GM23338 (cell line): ENCODE data around the gene PRSS21. TPM values are rescaled to one million over a fixed set of nuclear protein-coding genes. Genes with fewer than 3 reads are reported as not detected.

ENCODE experiments used
- ATAC-seq: fragments of 200-7000 bp; cut with Tn5 transposase; 3 replicates; pipeline ENCODE4 v1.9.1; 2020
- DNase-seq: peaks from one replicate; pipeline ENCODE4 v3.0.0-alpha.2; 2015; ENCODE audit warnings: low spot score
- H2AFZ ChIP-seq: fragments of 200-600 bp; sonication (generic); 2 replicates; pipeline ENCODE4 v1.8.0; 2016; ENCODE audit warnings: antibody characterized with exemption, mild to moderate bottlenecking, moderate library complexity
- H3F3A ChIP-seq: fragments of 200-600 bp; sonication (generic); replicated peaks from 2 replicates; pipeline ENCODE4 v1.8.0; 2017; ENCODE audit warnings: antibody characterized with exemption, mixed run types, low read depth
- H3K27ac ChIP-seq: fragments of 200-600 bp; sonication (generic); 2 replicates; pipeline ENCODE4 v1.6.1; 2016; ENCODE audit warnings: low read depth
- H3K27me3 ChIP-seq: fragments of 200-600 bp; sonication (generic); 2 replicates; pipeline ENCODE4 v1.8.0; 2016; ENCODE audit warnings: mild to moderate bottlenecking, mixed run types, moderate library complexity; ENCODE audit not compliant: insufficient read depth
- H3K36me3 ChIP-seq: fragments of 200-600 bp; sonication (generic); 2 replicates; pipeline ENCODE4 v1.8.0; 2016; ENCODE audit warnings: mild to moderate bottlenecking; ENCODE audit not compliant: insufficient read depth
- H3K4me1 ChIP-seq: fragments of 200-600 bp; sonication (generic); 2 replicates; pipeline ENCODE4 v1.8.0; 2016; ENCODE audit warnings: mild to moderate bottlenecking, moderate library complexity; ENCODE audit not compliant: insufficient read depth
- H3K4me2 ChIP-seq: fragments of 200-600 bp; sonication (generic); 2 replicates; pipeline ENCODE4 v1.7.1; 2017; ENCODE audit warnings: mixed run types
- H3K4me3 ChIP-seq: fragments of 200-600 bp; sonication (generic); 2 replicates; pipeline ENCODE4 v1.6.1; 2016; ENCODE audit warnings: mixed run types
- H3K79me2 ChIP-seq: fragments of 200-600 bp; sonication (generic); replicated peaks from 2 replicates; pipeline ENCODE4 v1.8.0; 2017; ENCODE audit warnings: mild to moderate bottlenecking; ENCODE audit not compliant: insufficient read depth
- H3K9me2 ChIP-seq: fragments of 200-600 bp; sonication (generic); 2 replicates; pipeline ENCODE4 v1.8.0; 2017; ENCODE audit not compliant: insufficient read depth
- H4K20me1 ChIP-seq: fragments of 200-600 bp; sonication (generic); replicated peaks from 2 replicates; pipeline ENCODE4 v1.8.0; 2017; ENCODE audit warnings: mild to moderate bottlenecking; ENCODE audit not compliant: insufficient read depth
- H3K27ac Mint-ChIP-seq: 2 replicates; pipeline ENCODE4 v1.8.0; 2020; ENCODE audit warnings: inconsistent platforms, mild to moderate bottlenecking, moderate library complexity, mixed read lengths
- H3K27me3 Mint-ChIP-seq: 3 replicates; pipeline ENCODE4 v1.8.0; 2022; ENCODE audit warnings: low read depth, mild to moderate bottlenecking, moderate library complexity, mixed read lengths, inconsistent platforms; ENCODE audit not compliant: insufficient read depth, poor library complexity
- H3K36me3 Mint-ChIP-seq: 3 replicates; pipeline ENCODE4 v1.8.0; 2021; ENCODE audit warnings: low read depth, mild to moderate bottlenecking, inconsistent platforms, moderate library complexity, mixed read lengths
- H3K4me1 Mint-ChIP-seq: 3 replicates; pipeline ENCODE4 v1.8.0; 2020; ENCODE audit warnings: mild to moderate bottlenecking, inconsistent platforms, mixed read lengths
- H3K4me3 Mint-ChIP-seq: 3 replicates; pipeline ENCODE4 v1.8.0; 2021; ENCODE audit warnings: moderate library complexity, mild to moderate bottlenecking, inconsistent platforms, mixed read lengths
- H3K9me3 Mint-ChIP-seq: 3 replicates; pipeline ENCODE4 v1.8.0; 2020; ENCODE audit warnings: moderate library complexity, mild to moderate bottlenecking, inconsistent platforms, mixed read lengths
- CREB1 ChIP-seq: fragments of 250-450 bp; sonication (Bioruptor Pico); IDR thresholded peaks from 2 replicates; pipeline ENCODE4 v1.5.0; 2020; ENCODE audit warnings: low read depth, mild to moderate bottlenecking, moderate library complexity
- EZH2 ChIP-seq: fragments of 200-600 bp; sonication (generic); IDR thresholded peaks from one replicate; pipeline ENCODE4 v1.8.0; 2017; ENCODE audit warnings: antibody characterized with exemption, mild to moderate bottlenecking, low read depth; ENCODE audit not compliant: unreplicated experiment
- EZH2phosphoT487 ChIP-seq: fragments of 200-600 bp; sonication (generic); IDR thresholded peaks from one replicate; pipeline ENCODE4 v1.8.1; 2018; ENCODE audit warnings: antibody characterized with exemption; ENCODE audit not compliant: unreplicated experiment
- JUNB ChIP-seq: IDR thresholded peaks from one replicate; pipeline ENCODE4 v1.6.1; 2016; ENCODE audit warnings: antibody characterized with exemption; ENCODE audit not compliant: unreplicated experiment
- NANOG ChIP-seq: IDR thresholded peaks from 2 replicates; pipeline ENCODE4 v1.6.1; 2016; ENCODE audit warnings: antibody characterized with exemption, borderline replicate concordance
- POLR2AphosphoS5 ChIP-seq: IDR thresholded peaks from 2 replicates; pipeline ENCODE4 v1.6.1; 2016; ENCODE audit warnings: antibody characterized with exemption, low read depth
- STAT1 ChIP-seq: IDR thresholded peaks from one replicate; pipeline ENCODE4 v1.6.1; 2016; ENCODE audit warnings: antibody characterized with exemption; ENCODE audit not compliant: unreplicated experiment
- ZNF114 ChIP-seq: fragments of 250-450 bp; sonication (Bioruptor Pico); IDR thresholded peaks from 2 replicates; pipeline ENCODE4 v1.5.0; 2020; ENCODE audit warnings: mild to moderate bottlenecking, moderate library complexity
- ZNF331 ChIP-seq: fragments of 250-450 bp; sonication (Bioruptor Pico); IDR thresholded peaks from 2 replicates; pipeline ENCODE4 v1.5.0; 2020; ENCODE audit warnings: low read depth, mild to moderate bottlenecking, moderate library complexity
- polyA plus RNA-seq: library from polyadenylated mRNA; unstranded; fragments of >200 nt; fragmentation: Nextera tagmentation; extraction: Ambion mirVana; gene quantifications from 2 replicates; pipeline ENCODE4 v1.2.1, GENCODE V29; 2016
- total RNA-seq: library from RNA; depleted of rRNA; stranded (reverse); fragments of >200 nt; shearing (Covaris generic); gene quantifications from 2 replicates; pipeline ENCODE4 v1.2.3, GENCODE V29; 2014
- TF ChIP-seq, protein P1 (sequence below): fragments of 250-450 bp; sonication (Bioruptor Pico); IDR thresholded peaks from 2 replicates; pipeline ENCODE4 v1.5.0; 2020; ENCODE audit warnings: mild to moderate bottlenecking, moderate library complexity
- TF ChIP-seq, protein P2 (sequence below), 2 experiments: fragments of 200-600 bp in 1 of 2; sonication (generic) in 1 of 2; conservative IDR thresholded peaks; 2 replicates each; pipeline versions ENCODE4 v1.5.1 to v1.6.1; 2016 to 2017; ENCODE audit warnings: antibody characterized with exemption in 2 of 2, low read depth in 2 of 2, mild to moderate bottlenecking in 2 of 2, moderate library complexity in 1 of 2
- TF ChIP-seq, protein P3 (sequence below): IDR thresholded peaks from one replicate; pipeline ENCODE4 v1.6.1; 2018; ENCODE audit warnings: antibody characterized with exemption; ENCODE audit not compliant: unreplicated experiment
- TF ChIP-seq, protein P4 (sequence below): IDR thresholded peaks from 2 replicates; pipeline ENCODE4 v1.6.1; 2016; ENCODE audit warnings: antibody characterized with exemption

The PRSS21 gene
- total and polyA plus RNA-seq, 2 experiments from 2014 or later, result 2.4 to 3.1 TPM

DNA sequence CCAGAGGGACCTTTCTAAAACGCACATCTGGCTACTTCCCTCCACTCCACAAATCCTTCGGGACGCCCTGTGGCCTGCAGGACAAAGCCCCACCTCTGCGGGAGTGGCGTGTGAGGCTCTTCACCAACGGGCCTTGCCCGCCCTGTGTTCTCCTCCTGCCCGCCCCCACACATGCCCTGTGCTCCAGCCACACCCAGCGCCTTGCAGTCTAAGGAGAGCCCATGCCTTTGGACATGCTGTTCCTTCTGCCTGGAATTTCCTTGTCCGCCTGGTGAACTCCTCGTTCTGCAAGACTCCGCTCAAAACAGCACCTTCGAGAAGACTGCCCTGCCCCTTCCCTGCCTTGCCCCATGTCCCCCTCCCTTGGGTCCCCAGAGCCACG lies 47.4 kb upstream of the PRSS21 start:
- H3K4me1 ChIP-seq, result no peaks in the 10 kb centered on the region
- Mint-ChIP-seq H3K4me3 (peak overlapping the region; percentile 4; the same call in 1 of the 3 replicates), H3K27me3 (peaks cover 55% of the 10 kb centered on the region), H3K4me1 (peaks cover 37% of the 10 kb centered on the region), H3K27ac (peak overlapping the region; percentile 30), H3K36me3 (peaks cover 99% of the 10 kb centered on the region), H3K9me3 (peaks cover 20% of the 10 kb centered on the region; the same call in 2 of the 3 replicates)
- peak overlapping the region; percentile 66 for H3K27ac ChIP-seq
- H4K20me1 ChIP-seq, result peaks cover 18% of the 10 kb centered on the region
- H3K36me3 ChIP-seq, result peaks cover 43% of the 10 kb centered on the region
- H3K4me3 ChIP-seq, result no peak overlapping the region
- peaks cover 10% of the 10 kb centered on the region for H3K9me2 ChIP-seq
- no peak overlapping the region for H2AFZ ChIP-seq
- DNase-seq (no peak), ATAC-seq (no peak)
- peaks cover 45% of the 10 kb centered on the region for H3K79me2 ChIP-seq
- H3K27me3 ChIP-seq, result no peaks in the 10 kb centered on the region
- TF ChIP-seq, protein P1, sequence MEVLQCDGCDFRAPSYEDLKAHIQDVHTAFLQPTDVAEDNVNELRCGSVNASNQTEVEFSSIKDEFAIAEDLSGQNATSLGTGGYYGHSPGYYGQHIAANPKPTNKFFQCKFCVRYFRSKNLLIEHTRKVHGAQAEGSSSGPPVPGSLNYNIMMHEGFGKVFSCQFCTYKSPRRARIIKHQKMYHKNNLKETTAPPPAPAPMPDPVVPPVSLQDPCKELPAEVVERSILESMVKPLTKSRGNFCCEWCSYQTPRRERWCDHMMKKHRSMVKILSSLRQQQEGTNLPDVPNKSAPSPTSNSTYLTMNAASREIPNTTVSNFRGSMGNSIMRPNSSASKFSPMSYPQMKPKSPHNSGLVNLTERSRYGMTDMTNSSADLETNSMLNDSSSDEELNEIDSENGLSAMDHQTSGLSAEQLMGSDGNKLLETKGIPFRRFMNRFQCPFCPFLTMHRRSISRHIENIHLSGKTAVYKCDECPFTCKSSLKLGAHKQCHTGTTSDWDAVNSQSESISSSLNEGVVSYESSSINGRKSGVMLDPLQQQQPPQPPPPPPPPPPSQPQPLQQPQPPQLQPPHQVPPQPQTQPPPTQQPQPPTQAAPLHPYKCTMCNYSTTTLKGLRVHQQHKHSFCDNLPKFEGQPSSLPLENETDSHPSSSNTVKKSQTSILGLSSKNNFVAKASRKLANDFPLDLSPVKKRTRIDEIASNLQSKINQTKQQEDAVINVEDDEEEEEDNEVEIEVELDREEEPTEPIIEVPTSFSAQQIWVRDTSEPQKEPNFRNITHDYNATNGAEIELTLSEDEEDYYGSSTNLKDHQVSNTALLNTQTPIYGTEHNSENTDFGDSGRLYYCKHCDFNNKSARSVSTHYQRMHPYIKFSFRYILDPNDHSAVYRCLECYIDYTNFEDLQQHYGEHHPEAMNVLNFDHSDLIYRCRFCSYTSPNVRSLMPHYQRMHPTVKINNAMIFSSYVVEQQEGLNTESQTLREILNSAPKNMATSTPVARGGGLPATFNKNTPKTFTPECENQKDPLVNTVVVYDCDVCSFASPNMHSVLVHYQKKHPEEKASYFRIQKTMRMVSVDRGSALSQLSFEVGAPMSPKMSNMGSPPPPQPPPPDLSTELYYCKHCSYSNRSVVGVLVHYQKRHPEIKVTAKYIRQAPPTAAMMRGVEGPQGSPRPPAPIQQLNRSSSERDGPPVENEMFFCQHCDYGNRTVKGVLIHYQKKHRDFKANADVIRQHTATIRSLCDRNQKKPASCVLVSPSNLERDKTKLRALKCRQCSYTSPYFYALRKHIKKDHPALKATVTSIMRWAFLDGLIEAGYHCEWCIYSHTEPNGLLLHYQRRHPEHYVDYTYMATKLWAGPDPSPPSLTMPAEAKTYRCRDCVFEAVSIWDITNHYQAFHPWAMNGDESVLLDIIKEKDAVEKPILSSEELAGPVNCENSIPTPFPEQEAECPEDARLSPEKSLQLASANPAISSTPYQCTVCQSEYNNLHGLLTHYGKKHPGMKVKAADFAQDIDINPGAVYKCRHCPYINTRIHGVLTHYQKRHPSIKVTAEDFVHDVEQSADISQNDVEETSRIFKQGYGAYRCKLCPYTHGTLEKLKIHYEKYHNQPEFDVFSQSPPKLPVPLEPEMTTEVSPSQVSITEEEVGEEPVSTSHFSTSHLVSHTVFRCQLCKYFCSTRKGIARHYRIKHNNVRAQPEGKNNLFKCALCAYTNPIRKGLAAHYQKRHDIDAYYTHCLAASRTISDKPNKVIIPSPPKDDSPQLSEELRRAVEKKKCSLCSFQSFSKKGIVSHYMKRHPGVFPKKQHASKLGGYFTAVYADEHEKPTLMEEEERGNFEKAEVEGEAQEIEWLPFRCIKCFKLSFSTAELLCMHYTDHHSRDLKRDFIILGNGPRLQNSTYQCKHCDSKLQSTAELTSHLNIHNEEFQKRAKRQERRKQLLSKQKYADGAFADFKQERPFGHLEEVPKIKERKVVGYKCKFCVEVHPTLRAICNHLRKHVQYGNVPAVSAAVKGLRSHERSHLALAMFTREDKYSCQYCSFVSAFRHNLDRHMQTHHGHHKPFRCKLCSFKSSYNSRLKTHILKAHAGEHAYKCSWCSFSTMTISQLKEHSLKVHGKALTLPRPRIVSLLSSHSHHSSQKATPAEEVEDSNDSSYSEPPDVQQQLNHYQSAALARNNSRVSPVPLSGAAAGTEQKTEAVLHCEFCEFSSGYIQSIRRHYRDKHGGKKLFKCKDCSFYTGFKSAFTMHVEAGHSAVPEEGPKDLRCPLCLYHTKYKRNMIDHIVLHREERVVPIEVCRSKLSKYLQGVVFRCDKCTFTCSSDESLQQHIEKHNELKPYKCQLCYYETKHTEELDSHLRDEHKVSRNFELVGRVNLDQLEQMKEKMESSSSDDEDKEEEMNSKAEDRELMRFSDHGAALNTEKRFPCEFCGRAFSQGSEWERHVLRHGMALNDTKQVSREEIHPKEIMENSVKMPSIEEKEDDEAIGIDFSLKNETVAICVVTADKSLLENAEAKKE, result no peak
- TF ChIP-seq NANOG (no peak), POLR2AphosphoS5 (no peak), EZH2phosphoT487 (no peak), EZH2 (no peak), ZNF114 (CRISPR knock-in tag) (no peak), JUNB (no peak), CREB1 (no peak), ZNF331 (CRISPR knock-in tag) (no peak), STAT1 (no peak)
- TF ChIP-seq, protein P2, sequence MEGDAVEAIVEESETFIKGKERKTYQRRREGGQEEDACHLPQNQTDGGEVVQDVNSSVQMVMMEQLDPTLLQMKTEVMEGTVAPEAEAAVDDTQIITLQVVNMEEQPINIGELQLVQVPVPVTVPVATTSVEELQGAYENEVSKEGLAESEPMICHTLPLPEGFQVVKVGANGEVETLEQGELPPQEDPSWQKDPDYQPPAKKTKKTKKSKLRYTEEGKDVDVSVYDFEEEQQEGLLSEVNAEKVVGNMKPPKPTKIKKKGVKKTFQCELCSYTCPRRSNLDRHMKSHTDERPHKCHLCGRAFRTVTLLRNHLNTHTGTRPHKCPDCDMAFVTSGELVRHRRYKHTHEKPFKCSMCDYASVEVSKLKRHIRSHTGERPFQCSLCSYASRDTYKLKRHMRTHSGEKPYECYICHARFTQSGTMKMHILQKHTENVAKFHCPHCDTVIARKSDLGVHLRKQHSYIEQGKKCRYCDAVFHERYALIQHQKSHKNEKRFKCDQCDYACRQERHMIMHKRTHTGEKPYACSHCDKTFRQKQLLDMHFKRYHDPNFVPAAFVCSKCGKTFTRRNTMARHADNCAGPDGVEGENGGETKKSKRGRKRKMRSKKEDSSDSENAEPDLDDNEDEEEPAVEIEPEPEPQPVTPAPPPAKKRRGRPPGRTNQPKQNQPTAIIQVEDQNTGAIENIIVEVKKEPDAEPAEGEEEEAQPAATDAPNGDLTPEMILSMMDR (conservative IDR thresholded peaks at IDR 0.05; ENCODE audit: low read depth in 2 of 2), result no peak
- TF ChIP-seq, protein P3, sequence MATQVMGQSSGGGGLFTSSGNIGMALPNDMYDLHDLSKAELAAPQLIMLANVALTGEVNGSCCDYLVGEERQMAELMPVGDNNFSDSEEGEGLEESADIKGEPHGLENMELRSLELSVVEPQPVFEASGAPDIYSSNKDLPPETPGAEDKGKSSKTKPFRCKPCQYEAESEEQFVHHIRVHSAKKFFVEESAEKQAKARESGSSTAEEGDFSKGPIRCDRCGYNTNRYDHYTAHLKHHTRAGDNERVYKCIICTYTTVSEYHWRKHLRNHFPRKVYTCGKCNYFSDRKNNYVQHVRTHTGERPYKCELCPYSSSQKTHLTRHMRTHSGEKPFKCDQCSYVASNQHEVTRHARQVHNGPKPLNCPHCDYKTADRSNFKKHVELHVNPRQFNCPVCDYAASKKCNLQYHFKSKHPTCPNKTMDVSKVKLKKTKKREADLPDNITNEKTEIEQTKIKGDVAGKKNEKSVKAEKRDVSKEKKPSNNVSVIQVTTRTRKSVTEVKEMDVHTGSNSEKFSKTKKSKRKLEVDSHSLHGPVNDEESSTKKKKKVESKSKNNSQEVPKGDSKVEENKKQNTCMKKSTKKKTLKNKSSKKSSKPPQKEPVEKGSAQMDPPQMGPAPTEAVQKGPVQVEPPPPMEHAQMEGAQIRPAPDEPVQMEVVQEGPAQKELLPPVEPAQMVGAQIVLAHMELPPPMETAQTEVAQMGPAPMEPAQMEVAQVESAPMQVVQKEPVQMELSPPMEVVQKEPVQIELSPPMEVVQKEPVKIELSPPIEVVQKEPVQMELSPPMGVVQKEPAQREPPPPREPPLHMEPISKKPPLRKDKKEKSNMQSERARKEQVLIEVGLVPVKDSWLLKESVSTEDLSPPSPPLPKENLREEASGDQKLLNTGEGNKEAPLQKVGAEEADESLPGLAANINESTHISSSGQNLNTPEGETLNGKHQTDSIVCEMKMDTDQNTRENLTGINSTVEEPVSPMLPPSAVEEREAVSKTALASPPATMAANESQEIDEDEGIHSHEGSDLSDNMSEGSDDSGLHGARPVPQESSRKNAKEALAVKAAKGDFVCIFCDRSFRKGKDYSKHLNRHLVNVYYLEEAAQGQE, result no peak
- TF ChIP-seq, protein P4, sequence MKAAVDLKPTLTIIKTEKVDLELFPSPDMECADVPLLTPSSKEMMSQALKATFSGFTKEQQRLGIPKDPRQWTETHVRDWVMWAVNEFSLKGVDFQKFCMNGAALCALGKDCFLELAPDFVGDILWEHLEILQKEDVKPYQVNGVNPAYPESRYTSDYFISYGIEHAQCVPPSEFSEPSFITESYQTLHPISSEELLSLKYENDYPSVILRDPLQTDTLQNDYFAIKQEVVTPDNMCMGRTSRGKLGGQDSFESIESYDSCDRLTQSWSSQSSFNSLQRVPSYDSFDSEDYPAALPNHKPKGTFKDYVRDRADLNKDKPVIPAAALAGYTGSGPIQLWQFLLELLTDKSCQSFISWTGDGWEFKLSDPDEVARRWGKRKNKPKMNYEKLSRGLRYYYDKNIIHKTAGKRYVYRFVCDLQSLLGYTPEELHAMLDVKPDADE, result no peak
- H3F3A ChIP-seq, result peaks cover 66% of the 10 kb centered on the region
- no peak overlapping the region for H3K4me2 ChIP-seq
